Activated CD8-positive, alpha-beta memory T cell treated with anti-CD3 and anti-CD28 coated beads for 36 hours (primary cell): ENCODE results near the gene PRDM16. TPM values are rescaled to one million over a fixed set of nuclear protein-coding genes. Genes with fewer than 3 reads are reported as not detected.

Experiments
- CTCF ChIA-PET: fragments of 350-600 bp; sonication (Branson Sonifier 250); formaldehyde crosslinking; loops from one replicate; lab custom pipeline; 2021; ENCODE audit warnings: antibody characterized with exemption; lab: Charles Lee
- POLR2A ChIA-PET: fragments of 350-600 bp; sonication (Branson Sonifier 250); formaldehyde crosslinking; loops from one replicate; lab custom pipeline; 2021; ENCODE audit warnings: antibody characterized with exemption; lab: Charles Lee
- total RNA-seq, 2 experiments: library from RNA; stranded (reverse); gene quantifications; one replicate each; pipeline ENCODE4 v1.2.3, GENCODE V29; 2021

Gene PRDM16
- total RNA-seq, 2 experiments from 2014 or later = not detected

GRCh38 chr1:3259020-3259419 lies 190.0 kb downstream of the PRDM16 start:
- CTCF ChIA-PET = no interaction called here

GRCh38 chr1:3261007-3261968 lies 192.3 kb downstream of the PRDM16 start:
- POLR2A ChIA-PET = no interaction called here
- CTCF ChIA-PET = interaction anchor here (0.6 kb wide), 1 partner anchor 164 kb away, joined by 3 read pairs; no protein-coding TSS in a partner anchor

More at GRCh38 chr1:3259020-3259419, 190.0 kb downstream of the PRDM16 start:
- POLR2A ChIA-PET = no interaction called here

- ChIA-PET CTCF (no interaction called here), POLR2A (no interaction called here)
Measured at GRCh38 chr1:3261969-3262579, 193.1 kb downstream of the PRDM16 start.

- CTCF ChIA-PET = no interaction called here
- POLR2A ChIA-PET = no interaction called here
Measured at GRCh38 chr1:3262681-3263286, 193.8 kb downstream of the PRDM16 start.

- CTCF ChIA-PET = no interaction called here
- POLR2A ChIA-PET = no interaction called here
Measured at GRCh38 chr1:3263790-3264189, 194.8 kb downstream of the PRDM16 start.

- ChIA-PET CTCF (no interaction called here), POLR2A (no interaction called here)
Measured at GRCh38 chr1:3264456-3264855, 195.5 kb downstream of the PRDM16 start.

GRCh38 chr1:3265835-3266805 lies 197.1 kb downstream of the PRDM16 start:
- ChIA-PET POLR2A (no interaction called here), CTCF (no interaction called here)

- ChIA-PET POLR2A (no interaction called here), CTCF (no interaction called here)
Measured at GRCh38 chr1:3266870-3267549, 198.0 kb downstream of the PRDM16 start.

GRCh38 chr1:3267550-3268270 lies 198.7 kb downstream of the PRDM16 start:
- CTCF ChIA-PET = no interaction called here
- POLR2A ChIA-PET = no interaction called here

GRCh38 chr1:3268281-3268680 lies 199.3 kb downstream of the PRDM16 start:
- ChIA-PET POLR2A (no interaction called here), CTCF (no interaction called here)

- POLR2A ChIA-PET = no interaction called here
- CTCF ChIA-PET = no interaction called here
Measured at GRCh38 chr1:3270403-3271245, 201.6 kb downstream of the PRDM16 start.

- CTCF ChIA-PET = no interaction called here
- POLR2A ChIA-PET = no interaction called here
Measured at GRCh38 chr1:3271866-3272265, 202.9 kb downstream of the PRDM16 start.

- POLR2A ChIA-PET = no interaction called here
- CTCF ChIA-PET = interaction anchor here (0.6 kb wide), 1 partner anchor 153 kb away, joined by 5 read pairs; no protein-coding TSS in a partner anchor
Measured at GRCh38 chr1:3272321-3273045, 203.5 kb downstream of the PRDM16 start.

GRCh38 chr1:3273447-3273846 lies 204.4 kb downstream of the PRDM16 start:
- ChIA-PET POLR2A (no interaction called here), CTCF (no interaction called here)

- POLR2A ChIA-PET = no interaction called here
Measured at GRCh38 chr1:3274972-3275371, 206.0 kb downstream of the PRDM16 start.

More at GRCh38 chr1:3274972-3275371, 206.0 kb downstream of the PRDM16 start:
- CTCF ChIA-PET = no interaction called here
